ENCODE measurements around the gene BOD1L1.

The BOD1L1 gene

GRCh38 chr4:13524504-13525243 is 102.9 kb downstream of the BOD1L1 start:
- no peak for DNase-seq (ENCODE audit: low spot score)

GRCh38 chr4:13523591-13524503 is 103.7 kb downstream of the BOD1L1 start:
- DNase-seq (ENCODE audit: low spot score) = no peak

GRCh38 chr4:13523105-13523477 is 104.4 kb downstream of the BOD1L1 start:
- no peak for DNase-seq (ENCODE audit: low spot score)

GRCh38 chr4:13522282-13523104 is 105.0 kb downstream of the BOD1L1 start:
- DNase-seq (ENCODE audit: low spot score) = no peak

GRCh38 chr4:13521047-13521446 is 106.5 kb downstream of the BOD1L1 start:
- DNase-seq (ENCODE audit: low spot score) = no peak

Measured in COLO829 (cell line).